ENCODE data around the gene NET1. TPM values are rescaled to one million over a fixed set of nuclear protein-coding genes. Genes with fewer than 3 reads are reported as not detected.
A peak's percentile ranks its signal among the peaks of the same experiment; 100 is the strongest.

Gene NET1
- total RNA-seq, 4 donors from 2014 or later: 80.7 to 201 (median 139) TPM

DNA sequence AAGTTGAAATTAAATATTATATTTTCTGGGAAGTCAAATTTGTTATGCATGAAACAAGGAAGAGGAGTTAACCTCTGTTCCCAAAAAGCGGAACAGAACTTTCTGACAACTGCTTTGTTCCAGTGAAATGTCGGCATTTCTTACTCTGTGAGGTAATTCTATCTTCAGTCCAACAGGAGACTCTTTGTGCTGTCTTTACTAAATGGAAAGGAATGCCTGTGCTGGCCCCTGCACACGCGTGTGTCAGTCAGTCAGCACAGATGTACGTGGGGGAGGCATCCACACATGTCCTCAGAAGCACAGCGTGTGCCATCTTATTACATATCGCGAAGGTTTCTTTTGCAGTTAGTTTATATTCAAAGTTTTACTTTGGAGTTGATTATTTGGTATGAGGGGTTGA lies 37.5 kb downstream of the NET1 start:
- ATAC-seq (ENCODE audit: low FRiP score) (peak; percentile 88), DNase-seq (ENCODE audit: low spot score) (no peak)
- TF ChIP-seq, protein P1, sequence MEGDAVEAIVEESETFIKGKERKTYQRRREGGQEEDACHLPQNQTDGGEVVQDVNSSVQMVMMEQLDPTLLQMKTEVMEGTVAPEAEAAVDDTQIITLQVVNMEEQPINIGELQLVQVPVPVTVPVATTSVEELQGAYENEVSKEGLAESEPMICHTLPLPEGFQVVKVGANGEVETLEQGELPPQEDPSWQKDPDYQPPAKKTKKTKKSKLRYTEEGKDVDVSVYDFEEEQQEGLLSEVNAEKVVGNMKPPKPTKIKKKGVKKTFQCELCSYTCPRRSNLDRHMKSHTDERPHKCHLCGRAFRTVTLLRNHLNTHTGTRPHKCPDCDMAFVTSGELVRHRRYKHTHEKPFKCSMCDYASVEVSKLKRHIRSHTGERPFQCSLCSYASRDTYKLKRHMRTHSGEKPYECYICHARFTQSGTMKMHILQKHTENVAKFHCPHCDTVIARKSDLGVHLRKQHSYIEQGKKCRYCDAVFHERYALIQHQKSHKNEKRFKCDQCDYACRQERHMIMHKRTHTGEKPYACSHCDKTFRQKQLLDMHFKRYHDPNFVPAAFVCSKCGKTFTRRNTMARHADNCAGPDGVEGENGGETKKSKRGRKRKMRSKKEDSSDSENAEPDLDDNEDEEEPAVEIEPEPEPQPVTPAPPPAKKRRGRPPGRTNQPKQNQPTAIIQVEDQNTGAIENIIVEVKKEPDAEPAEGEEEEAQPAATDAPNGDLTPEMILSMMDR (IDR thresholded peaks at IDR 0.05): no peak

DNA sequence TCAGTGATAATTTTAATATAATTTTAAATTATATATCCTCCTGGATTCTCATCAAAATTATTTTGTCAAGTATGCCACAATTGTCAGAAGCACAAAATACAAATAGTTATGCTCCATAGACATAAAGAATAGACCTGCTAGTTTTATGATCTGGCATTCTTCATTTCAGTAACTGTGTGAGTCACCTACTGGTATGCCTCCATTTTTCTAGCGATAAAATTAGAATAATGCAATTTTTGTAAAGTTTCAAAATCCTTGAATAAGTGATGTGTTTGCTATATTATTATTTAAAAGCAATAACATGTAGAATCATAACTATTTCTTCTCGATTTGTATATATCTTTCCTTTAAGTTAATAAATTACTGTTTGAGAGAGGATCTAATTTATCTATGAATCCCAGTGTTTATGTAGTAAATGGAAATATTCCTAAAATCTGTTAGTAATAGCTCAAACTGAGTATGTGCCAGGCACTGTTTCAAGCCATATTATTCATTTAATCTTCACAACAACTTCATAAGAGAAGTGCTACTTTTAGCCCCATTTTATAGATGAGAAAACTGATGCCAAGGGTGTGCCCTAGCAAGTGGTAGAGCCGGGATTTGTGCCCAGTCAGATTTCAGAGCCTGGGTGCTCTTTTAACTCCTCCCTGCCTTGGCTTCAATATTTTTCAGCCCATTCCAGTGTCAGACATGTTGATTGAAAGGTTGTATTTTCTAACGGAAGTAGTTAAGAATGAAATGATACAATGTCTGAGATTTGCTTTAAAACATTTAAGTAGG lies 38.4 kb downstream of the NET1 start:
- ATAC-seq (ENCODE audit: low FRiP score) (no peak), DNase-seq (ENCODE audit: low spot score) (no peak)
- TF ChIP-seq, protein P1 (IDR thresholded peaks at IDR 0.05): no peak

DNA sequence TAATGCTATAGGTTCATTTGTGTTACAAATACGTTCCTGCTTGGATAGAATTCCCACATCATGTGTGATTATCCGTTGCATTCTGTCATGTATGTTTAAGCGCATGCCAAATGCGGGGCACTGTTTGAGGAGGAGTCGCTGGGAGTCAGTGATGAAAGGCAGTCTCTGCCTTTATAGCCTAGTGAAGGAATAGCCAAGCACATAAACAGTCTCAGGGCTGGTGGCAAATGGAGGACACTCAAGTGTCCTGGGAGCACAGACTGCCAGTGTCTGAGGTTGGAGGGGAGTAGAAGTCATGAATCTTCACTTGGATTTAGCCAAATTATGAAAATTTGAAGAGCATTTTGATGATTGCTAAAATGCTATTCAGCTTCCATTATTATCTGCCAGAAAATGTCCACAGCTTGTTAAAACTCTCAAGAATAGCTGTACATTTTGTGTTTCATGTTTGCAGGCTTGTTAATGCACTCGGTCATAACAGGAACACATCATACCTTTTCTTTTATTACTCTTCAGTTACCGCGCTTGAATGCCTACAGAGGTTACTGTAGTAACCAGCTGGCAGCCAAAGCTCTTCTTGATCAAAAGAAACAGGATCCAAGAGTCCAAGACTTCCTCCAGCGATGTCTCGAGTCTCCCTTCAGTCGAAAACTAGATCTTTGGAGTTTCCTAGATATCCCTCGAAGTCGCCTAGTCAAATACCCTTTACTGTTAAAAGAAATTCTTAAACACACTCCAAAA lies 41.6 kb downstream of the NET1 start:
- ATAC-seq (ENCODE audit: low FRiP score) (no peak), DNase-seq (ENCODE audit: low spot score) (no peak)
- TF ChIP-seq, protein P1 (IDR thresholded peaks at IDR 0.05): no peak

DNA sequence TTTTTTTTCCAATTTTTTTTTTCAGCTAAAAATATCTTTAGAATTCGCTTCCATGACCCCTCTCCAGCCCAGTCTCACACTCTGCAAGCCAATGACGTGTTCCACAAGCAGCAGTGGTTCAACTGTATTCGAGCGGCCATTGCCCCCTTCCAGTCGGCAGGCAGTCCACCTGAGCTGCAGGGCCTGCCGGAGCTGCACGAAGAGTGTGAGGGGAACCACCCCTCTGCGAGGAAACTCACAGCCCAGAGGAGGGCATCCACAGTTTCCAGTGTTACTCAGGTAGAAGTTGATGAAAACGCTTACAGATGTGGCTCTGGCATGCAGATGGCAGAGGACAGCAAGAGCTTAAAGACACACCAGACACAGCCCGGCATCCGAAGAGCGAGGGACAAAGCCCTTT lies 44.2 kb downstream of the NET1 start:
- ATAC-seq (ENCODE audit: low FRiP score) (no peak), DNase-seq (ENCODE audit: low spot score) (no peak)
- TF ChIP-seq, protein P1 (IDR thresholded peaks at IDR 0.05): no peak

DNA sequence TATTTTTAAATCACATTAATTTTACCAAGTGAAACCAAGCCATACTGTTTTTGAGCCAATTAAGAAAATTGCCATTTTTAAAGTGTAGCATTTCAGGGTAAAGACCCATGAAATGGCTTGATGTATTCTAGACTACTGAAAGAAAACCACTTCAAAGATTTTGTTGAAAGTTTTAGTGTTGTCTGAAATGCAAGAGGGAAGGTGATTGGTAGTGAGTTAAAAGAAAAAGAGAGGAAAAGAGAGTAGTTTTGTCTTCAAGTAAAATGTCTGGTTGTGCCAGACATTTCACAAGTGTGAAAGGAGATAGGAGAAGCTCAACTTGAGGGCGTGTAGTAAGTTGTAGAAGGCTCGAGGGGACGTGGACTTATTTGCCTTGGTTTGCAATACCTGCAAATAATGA lies 45.4 kb downstream of the NET1 start:
- TF ChIP-seq, protein P1 (IDR thresholded peaks at IDR 0.05): no peak
- DNase-seq (ENCODE audit: low spot score) (no peak), ATAC-seq (ENCODE audit: low FRiP score) (no peak)

DNA sequence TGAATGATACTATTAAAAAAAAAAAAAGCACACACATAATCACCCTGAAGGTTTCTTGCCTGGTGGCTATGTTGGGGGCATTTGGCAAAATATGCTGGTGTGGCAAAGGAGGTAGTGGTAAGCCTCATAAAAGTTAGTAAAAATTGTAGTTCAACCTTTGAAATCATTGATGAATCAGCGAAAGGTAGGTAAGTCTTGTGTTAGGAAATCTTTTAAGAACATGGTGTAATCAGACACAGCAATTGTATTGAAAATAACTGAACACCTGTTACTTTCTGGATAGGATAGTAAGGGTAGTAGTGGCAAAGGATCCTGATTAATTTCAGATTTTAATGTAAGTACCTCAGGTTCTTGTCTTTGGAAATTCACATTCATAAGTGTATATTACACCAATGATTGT lies 46.1 kb downstream of the NET1 start:
- ATAC-seq (ENCODE audit: low FRiP score): no peak
- no peak for DNase-seq (ENCODE audit: low spot score)
- TF ChIP-seq, protein P1 (IDR thresholded peaks at IDR 0.05): no peak

Measured in omental fat pad (tissue), 4 donors.